ENCODE results near the gene SLC25A12.
"Not testable (repeated sequence)": the region's sequence is repeated elsewhere in the genome, so short reads cannot be mapped to it uniquely, and the experiment has no call there.

Gene SLC25A12

DNA sequence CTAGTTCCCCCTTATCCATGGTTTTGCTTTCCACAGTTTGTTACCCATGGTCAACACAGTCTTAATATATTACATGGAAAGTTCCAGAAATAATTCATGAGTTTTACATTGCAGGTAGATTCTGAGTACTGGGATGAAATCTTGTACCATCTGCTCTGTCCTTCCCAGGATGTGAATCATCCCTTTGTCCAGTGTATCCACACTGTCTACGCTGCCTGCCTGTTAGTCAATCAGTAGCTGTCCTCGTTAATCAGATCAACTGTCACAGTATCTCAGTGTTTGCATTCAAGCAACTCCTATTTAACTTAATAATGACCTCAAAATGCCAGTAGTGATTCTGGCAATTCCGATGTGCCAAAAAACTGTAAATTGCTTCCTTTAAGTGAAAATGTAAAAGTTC is 130.4 kb downstream of the SLC25A12 start:
- Mint-ChIP-seq H3K9me3 (peaks cover 5% of the 10 kb centered on the region), H3K4me1 (ENCODE audit: low read depth) (no peaks in the 10 kb centered on the region), H3K4me3 (no peak overlapping the region), H3K27me3 (ENCODE audit: low read depth) (no peaks in the 10 kb centered on the region), H3K27ac (no peak overlapping the region), H3K36me3 (ENCODE audit: low read depth) (peaks cover 44% of the 10 kb centered on the region)

DNA sequence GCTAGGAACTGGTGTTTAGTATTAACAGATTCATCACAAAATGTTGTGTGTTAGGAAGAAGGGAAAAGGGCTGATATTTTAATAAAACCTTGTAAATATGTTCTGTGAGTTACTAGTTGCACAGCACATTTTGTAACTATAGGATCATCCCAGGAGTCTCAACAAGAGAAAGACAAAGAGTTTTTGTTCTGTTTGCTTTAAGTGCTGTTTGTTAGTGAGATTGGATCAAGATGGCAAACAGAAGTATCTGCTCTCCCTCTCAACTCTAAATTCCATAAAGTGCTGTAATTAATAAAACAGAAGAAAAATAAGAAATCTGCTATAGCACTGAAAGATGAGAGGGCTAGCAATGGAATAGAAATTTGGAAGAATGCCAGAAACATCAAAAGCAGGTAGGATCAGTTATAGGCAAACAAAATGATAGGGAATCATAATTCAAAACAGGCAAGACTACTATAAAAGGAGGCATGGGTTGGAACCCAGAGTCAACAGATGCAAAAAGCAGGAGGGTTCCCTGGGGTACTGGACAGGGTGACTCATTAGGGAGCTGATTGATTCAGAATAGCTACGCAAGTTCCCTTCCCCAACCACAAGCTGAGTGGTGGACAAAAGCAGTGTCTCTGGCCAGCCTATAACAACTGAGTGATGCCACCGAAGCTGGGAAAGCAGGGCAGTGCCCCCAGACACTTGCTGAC is 131.0 kb downstream of the SLC25A12 start:
- no peak overlapping the region for H3K4me3 Mint-ChIP-seq
- no peaks in the 10 kb centered on the region for H3K4me1 Mint-ChIP-seq (ENCODE audit: low read depth)
- H3K27me3 Mint-ChIP-seq (ENCODE audit: low read depth) = no peaks in the 10 kb centered on the region
- peaks cover 11% of the 10 kb centered on the region for H3K9me3 Mint-ChIP-seq
- H3K36me3 Mint-ChIP-seq (ENCODE audit: low read depth) = peaks cover 49% of the 10 kb centered on the region
- no peak overlapping the region for H3K27ac Mint-ChIP-seq

DNA sequence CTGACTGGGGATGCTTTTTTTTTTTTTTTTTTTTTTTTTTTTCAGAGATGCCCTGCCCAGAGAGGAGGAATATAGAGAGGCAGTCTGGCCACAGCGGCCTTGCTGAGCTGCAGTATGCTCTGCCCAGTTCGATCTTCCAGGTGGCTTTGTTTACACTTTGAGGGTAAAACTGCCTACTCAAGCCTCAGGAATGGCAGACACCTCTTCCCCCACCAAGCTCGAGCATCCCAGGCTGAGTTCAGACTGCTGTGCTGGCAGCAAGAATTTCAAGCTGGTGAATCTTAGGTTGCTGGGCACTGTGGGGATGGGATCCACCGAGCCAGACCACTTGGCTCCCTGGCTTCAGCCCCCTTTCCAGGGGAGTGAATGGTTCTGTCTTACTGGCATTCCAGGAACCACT is 132.9 kb downstream of the SLC25A12 start:
- not testable (repeated sequence) for H3K27ac Mint-ChIP-seq; H3K27me3 Mint-ChIP-seq (ENCODE audit: low read depth); H3K4me3 Mint-ChIP-seq; H3K4me1 Mint-ChIP-seq (ENCODE audit: low read depth)
- H3K9me3 Mint-ChIP-seq = peaks cover 20% of the 10 kb centered on the region
- H3K36me3 Mint-ChIP-seq (ENCODE audit: low read depth) = peaks cover 49% of the 10 kb centered on the region

DNA sequence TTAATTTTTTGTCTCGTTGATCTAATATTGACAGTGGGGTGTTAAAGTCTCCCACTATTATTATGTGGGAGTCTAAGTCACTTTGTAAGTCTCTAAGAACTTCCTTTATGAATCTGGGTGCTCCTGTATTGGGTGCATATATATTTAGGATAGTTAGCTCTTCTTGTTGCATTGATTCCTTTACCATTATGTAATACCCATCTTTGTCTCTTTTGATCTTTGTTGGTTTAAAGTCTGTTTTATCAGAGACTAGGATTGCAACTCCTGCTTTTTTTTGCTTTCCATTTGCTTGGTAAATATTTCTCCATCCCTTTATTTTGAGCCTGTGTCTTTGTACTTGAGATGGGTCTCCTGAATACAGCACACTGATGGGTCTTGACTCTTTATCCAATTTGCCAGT is 135.3 kb downstream of the SLC25A12 start:
- Mint-ChIP-seq H3K9me3 (peaks cover 30% of the 10 kb centered on the region), H3K36me3 (ENCODE audit: low read depth) (peaks cover 59% of the 10 kb centered on the region)
- not testable (repeated sequence) for H3K27ac Mint-ChIP-seq; H3K4me1 Mint-ChIP-seq (ENCODE audit: low read depth); H3K4me3 Mint-ChIP-seq; H3K27me3 Mint-ChIP-seq (ENCODE audit: low read depth)

DNA sequence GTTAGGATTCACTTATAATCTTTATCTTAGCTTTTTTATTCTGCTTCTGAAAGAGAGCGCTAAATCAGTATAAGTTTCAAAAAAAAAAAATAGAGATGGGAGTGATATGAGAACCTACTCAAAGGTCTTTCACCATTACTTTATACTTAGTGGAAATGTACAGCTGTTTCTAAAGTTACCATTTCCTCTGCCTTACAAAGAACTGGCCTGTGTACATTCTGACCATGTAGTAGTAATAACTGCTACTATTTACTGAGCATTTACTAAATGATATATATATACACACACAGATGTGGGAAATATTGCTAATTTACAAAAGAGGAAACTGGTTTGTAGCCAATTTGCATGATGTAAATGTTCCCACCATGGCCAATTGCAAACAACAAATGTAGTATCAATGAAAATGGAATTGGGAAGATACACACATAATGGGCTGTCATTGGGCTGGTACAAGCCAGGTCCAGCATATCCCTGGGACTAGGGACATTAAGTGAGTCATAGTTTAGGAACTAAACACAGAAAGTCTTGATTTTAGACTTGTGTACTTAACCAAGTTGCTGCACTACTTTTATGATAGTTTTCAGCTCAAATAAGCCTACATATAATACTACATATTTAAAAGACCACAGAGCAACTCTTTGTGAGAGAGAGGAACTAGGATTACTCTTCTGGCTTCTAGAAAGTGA is 139.6 kb downstream of the SLC25A12 start:
- Mint-ChIP-seq H3K27me3 (ENCODE audit: low read depth) (no peaks in the 10 kb centered on the region), H3K9me3 (peaks cover 24% of the 10 kb centered on the region), H3K36me3 (ENCODE audit: low read depth) (peaks cover 39% of the 10 kb centered on the region), H3K4me1 (ENCODE audit: low read depth) (no peaks in the 10 kb centered on the region), H3K4me3 (no peak overlapping the region), H3K27ac (no peak overlapping the region)

DNA sequence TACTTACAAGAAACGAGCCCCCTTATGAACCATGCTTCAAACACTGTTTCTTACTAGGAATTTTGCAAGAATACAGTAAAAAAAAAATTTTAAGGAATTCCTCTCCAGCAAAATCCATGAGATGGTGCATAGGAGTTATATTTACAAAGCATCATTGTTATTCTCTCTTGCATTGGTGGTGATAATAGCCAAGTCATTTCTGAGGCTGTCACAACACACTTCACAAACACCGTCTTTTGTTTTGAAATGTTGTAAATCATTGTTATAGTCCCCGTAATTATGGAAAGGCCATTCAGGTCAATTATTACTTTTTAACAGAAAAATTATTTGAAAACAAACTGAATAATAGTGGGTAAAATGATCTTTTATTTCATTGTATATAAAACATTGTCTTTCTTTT is 146.7 kb downstream of the SLC25A12 start:
- Mint-ChIP-seq H3K36me3 (ENCODE audit: low read depth) (peaks cover 37% of the 10 kb centered on the region), H3K27ac (no peak overlapping the region), H3K9me3 (no peaks in the 10 kb centered on the region), H3K4me1 (ENCODE audit: low read depth) (no peaks in the 10 kb centered on the region), H3K4me3 (no peak overlapping the region), H3K27me3 (ENCODE audit: low read depth) (no peaks in the 10 kb centered on the region)

DNA sequence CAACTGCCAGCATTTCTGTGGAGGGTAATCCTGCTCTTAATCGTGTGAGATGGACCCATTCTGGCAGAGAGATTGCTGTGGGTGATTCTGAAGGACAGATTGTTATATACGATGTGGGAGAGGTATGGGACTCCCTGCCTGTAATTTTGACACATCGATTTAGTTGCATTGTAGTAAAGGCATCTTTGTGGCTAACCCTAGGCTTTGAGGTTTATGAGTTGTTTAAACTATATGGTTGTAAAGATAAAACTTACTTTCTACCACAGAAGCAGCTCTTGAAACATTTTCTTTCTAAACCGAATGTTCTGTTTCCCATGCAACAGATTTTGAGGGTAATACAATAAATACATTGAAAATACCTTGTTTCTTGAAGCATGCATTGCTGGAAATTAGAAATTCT is 148.2 kb downstream of the SLC25A12 start:
- H3K4me1 Mint-ChIP-seq (ENCODE audit: low read depth) = peaks cover 1% of the 10 kb centered on the region
- H3K27ac Mint-ChIP-seq = no peak overlapping the region
- H3K4me3 Mint-ChIP-seq = no peak overlapping the region
- H3K36me3 Mint-ChIP-seq (ENCODE audit: low read depth) = peaks cover 38% of the 10 kb centered on the region
- no peaks in the 10 kb centered on the region for H3K27me3 Mint-ChIP-seq (ENCODE audit: low read depth)
- no peaks in the 10 kb centered on the region for H3K9me3 Mint-ChIP-seq

DNA sequence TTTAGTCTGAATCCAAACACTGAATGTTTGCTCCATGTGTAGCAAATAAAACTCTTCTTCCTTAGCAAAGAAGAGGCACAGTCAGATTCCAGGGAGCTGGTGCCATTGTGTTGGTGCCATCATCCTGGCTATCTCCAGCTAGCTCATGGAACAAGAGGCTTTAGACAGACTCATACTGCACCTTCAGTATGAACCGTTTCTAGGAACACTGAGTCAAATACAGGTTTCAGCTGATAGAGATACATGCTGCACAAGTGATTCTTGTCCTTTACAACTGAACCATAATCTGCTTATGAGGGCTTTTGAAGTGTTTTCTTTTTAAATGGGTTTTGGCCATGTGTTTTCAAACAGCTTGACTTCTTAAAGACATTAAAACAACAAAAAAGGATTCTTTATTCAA is 148.9 kb downstream of the SLC25A12 start:
- H3K27me3 Mint-ChIP-seq (ENCODE audit: low read depth) = no peaks in the 10 kb centered on the region
- peaks cover 40% of the 10 kb centered on the region for H3K36me3 Mint-ChIP-seq (ENCODE audit: low read depth)
- H3K4me1 Mint-ChIP-seq (ENCODE audit: low read depth) = peaks cover 1% of the 10 kb centered on the region
- H3K9me3 Mint-ChIP-seq = no peaks in the 10 kb centered on the region
- H3K27ac Mint-ChIP-seq = no peak overlapping the region
- no peak overlapping the region for H3K4me3 Mint-ChIP-seq

DNA sequence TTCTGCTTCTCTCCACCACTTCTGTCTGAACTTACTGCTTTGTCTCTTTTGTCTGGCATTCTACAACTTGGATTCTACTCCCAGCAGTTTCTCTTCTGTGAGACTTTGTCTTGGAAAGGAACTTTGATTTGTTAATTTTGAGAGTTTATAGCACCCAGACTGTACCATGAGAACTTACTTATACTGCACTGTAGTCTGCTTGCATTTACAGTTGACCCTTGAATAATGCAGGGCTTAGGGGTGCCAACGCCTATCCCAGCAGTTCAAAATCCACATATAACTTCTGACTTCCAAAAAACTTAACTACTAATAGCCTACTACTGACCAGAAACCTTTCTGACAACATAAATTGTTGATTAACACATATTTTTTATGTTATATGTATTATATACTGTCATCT is 151.3 kb downstream of the SLC25A12 start:
- Mint-ChIP-seq H3K4me3 (no peak overlapping the region), H3K27me3 (ENCODE audit: low read depth) (no peaks in the 10 kb centered on the region), H3K9me3 (no peaks in the 10 kb centered on the region), H3K4me1 (ENCODE audit: low read depth) (peaks cover 1% of the 10 kb centered on the region), H3K27ac (no peak overlapping the region), H3K36me3 (ENCODE audit: low read depth) (peaks cover 34% of the 10 kb centered on the region)

DNA sequence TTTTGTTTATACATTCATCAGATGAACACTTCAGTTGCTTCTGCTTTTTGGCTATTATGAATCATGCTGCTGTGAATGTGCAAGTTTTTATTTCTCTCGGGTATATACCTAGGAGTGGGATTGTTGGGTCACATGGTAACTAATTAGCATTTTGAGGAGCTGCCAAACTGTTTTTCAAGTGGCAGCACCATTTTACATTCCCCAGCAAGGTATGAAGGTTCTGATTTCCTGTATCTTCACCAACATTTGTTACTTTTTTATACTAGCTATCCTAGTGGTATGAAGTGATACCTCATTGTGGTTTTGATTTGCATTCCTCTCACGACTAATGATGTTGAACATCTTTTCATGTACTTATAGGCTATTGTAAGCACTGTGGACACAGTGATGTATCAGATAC is 152.9 kb downstream of the SLC25A12 start:
- peaks cover 1% of the 10 kb centered on the region for H3K4me1 Mint-ChIP-seq (ENCODE audit: low read depth)
- peaks cover 41% of the 10 kb centered on the region for H3K36me3 Mint-ChIP-seq (ENCODE audit: low read depth)
- H3K27me3 Mint-ChIP-seq (ENCODE audit: low read depth) = no peaks in the 10 kb centered on the region
- no peaks in the 10 kb centered on the region for H3K9me3 Mint-ChIP-seq
- H3K27ac Mint-ChIP-seq = no peak overlapping the region
- H3K4me3 Mint-ChIP-seq = no peak overlapping the region

DNA sequence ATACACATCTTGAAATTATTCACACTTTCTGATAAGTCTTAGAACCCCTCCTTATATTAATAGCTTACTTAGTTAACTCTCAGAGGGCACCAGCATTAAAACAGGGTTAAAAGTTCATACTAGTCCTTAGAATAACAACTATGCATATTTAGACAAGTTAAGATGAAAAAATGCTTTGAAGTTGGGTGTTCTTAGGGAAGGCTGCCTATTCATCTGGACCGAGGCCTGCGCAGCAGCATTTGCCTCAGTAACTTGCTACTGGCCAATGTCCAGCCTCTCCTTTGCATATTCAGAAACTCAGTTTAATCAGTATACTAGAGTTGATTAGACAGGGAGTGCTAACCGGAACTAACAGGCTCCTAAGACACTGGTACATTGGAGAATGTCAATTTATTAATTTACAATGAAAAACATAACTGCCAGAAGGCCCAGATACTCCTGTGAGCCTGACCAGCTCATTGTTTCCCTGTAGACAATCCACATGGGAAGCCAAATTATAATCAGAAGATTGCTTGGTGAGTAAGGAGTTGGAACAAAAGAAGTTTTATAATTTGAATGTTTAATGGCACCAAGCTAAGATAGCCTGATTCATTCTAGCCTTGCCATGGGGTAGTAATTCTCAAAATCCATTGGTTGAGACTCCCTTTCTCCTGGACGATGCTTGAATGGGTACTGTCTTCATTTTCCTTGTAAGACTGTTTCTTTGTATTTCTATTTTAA is 157.9 kb downstream of the SLC25A12 start:
- no peaks in the 10 kb centered on the region for H3K27me3 Mint-ChIP-seq (ENCODE audit: low read depth)
- peaks cover 55% of the 10 kb centered on the region for H3K36me3 Mint-ChIP-seq (ENCODE audit: low read depth)
- no peak overlapping the region for H3K4me3 Mint-ChIP-seq
- no peaks in the 10 kb centered on the region for H3K9me3 Mint-ChIP-seq
- no peaks in the 10 kb centered on the region for H3K4me1 Mint-ChIP-seq (ENCODE audit: low read depth)
- no peak overlapping the region for H3K27ac Mint-ChIP-seq
